Cardiac muscle cell (in vitro differentiated cells and primary cell): ENCODE results near the gene SOX5. TPM values are rescaled to one million over a fixed set of nuclear protein-coding genes. Genes with fewer than 3 reads are reported as not detected.

Experiments
- DNase-seq, 2 donors: peaks; one replicate each; pipeline versions ENCODE4 v3.0.0 to v3.0.0-alpha.2; 2010 to 2017; ENCODE audit warnings: low read depth in 1 of 2, low spot score in 1 of 2
- H3K27ac ChIP-seq: fragments of 200-600 bp; sonication (generic); 2 replicates; pipeline ENCODE4 v1.5.1; 2016
- H3K27me3 ChIP-seq: fragments of 200-600 bp; sonication (generic); 2 replicates; pipeline ENCODE4 v1.6.0; 2016; ENCODE audit warnings: control low read depth
- H3K36me3 ChIP-seq: fragments of 200-600 bp; sonication (generic); 2 replicates; pipeline ENCODE4 v1.5.1; 2016; ENCODE audit warnings: control low read depth
- H3K4me1 ChIP-seq: fragments of 200-600 bp; sonication (generic); 2 replicates; pipeline ENCODE4 v1.8.1; 2017; ENCODE audit warnings: low read depth, mild to moderate bottlenecking, mixed run types
- H3K4me3 ChIP-seq: fragments of 200-600 bp; sonication (generic); 2 replicates; pipeline ENCODE4 v1.5.1; 2016; ENCODE audit warnings: mild to moderate bottlenecking
- H3K9me3 ChIP-seq: fragments of 200-600 bp; sonication (generic); 2 replicates; pipeline ENCODE4 v1.5.1; 2017; ENCODE audit warnings: low read depth, mild to moderate bottlenecking, control low read depth
- CTCF ChIP-seq: IDR thresholded peaks from 2 replicates; pipeline ENCODE4 v1.5.1; 2012; ENCODE audit warnings: low read depth, mild to moderate bottlenecking, low read length
- polyA plus RNA-seq: library from polyadenylated mRNA; unstranded; fragments of >200 nt; fragmentation: Nextera tagmentation; extraction: Ambion mirVana; gene quantifications from 2 replicates; pipeline ENCODE4 v1.2.1, GENCODE V29; 2016
- total RNA-seq: library from RNA; depleted of rRNA; stranded (reverse); fragments of >200 nt; gene quantifications from 2 replicates; pipeline ENCODE4 v1.2.3, GENCODE V29; 2016

SOX5 gene
- total and polyA plus RNA-seq, 2 experiments from 2014 or later, result 6.8 to 11.9 TPM

- Histone ChIP-seq H3K4me3 (no peak overlapping the region), H3K4me1 (peaks cover 20% of the 10 kb centered on the region), H3K27me3 (no peaks in the 10 kb centered on the region), H3K27ac (no peak overlapping the region), H3K9me3 (no peaks in the 10 kb centered on the region), H3K36me3 (no peaks in the 10 kb centered on the region)
- TF ChIP-seq CTCF, result no peak
- DNase-seq, result no peak
These were observed 190.9 kb downstream of the SOX5 start for GRCh38 chr12:23758608-23759007.

GRCh38 chr12:23757541-23757962 is 191.9 kb downstream of the SOX5 start:
- DNase-seq, result peak in 1 of 2 donors; percentile 3

GRCh38 chr12:23756416-23756815 is 193.1 kb downstream of the SOX5 start:
- TF ChIP-seq CTCF, result no peak
- Histone ChIP-seq H3K9me3 (no peaks in the 10 kb centered on the region), H3K4me1 (peaks cover 20% of the 10 kb centered on the region), H3K27me3 (no peaks in the 10 kb centered on the region), H3K36me3 (no peaks in the 10 kb centered on the region), H3K4me3 (no peak overlapping the region), H3K27ac (no peak overlapping the region)
- no peak for DNase-seq

More at GRCh38 chr12:23757541-23757962, 191.9 kb downstream of the SOX5 start:
- H3K4me3 ChIP-seq, result no peak overlapping the region
- no peak for TF ChIP-seq CTCF
- H3K36me3 ChIP-seq, result no peaks in the 10 kb centered on the region
- H3K9me3 ChIP-seq, result no peaks in the 10 kb centered on the region
- no peaks in the 10 kb centered on the region for H3K27me3 ChIP-seq
- peaks cover 20% of the 10 kb centered on the region for H3K4me1 ChIP-seq
- peak overlapping the region; percentile 63 for H3K27ac ChIP-seq

- no peak for TF ChIP-seq CTCF
- H3K36me3 ChIP-seq, result no peaks in the 10 kb centered on the region
- H3K4me3 ChIP-seq, result no peak overlapping the region
- no peaks in the 10 kb centered on the region for H3K9me3 ChIP-seq
- no peaks in the 10 kb centered on the region for H3K27me3 ChIP-seq
- DNase-seq, result no peak
- H3K4me1 ChIP-seq, result peaks cover 20% of the 10 kb centered on the region
- H3K27ac ChIP-seq, result no peak overlapping the region
These were observed 195.7 kb downstream of the SOX5 start for GRCh38 chr12:23753628-23754365.

GRCh38 chr12:23752245-23752644 is 197.2 kb downstream of the SOX5 start:
- peaks cover 7% of the 10 kb centered on the region for H3K4me1 ChIP-seq
- H3K9me3 ChIP-seq, result no peaks in the 10 kb centered on the region
- H3K27ac ChIP-seq, result no peak overlapping the region
- DNase-seq, result no peak
- no peaks in the 10 kb centered on the region for H3K36me3 ChIP-seq
- no peak overlapping the region for H3K4me3 ChIP-seq
- no peak for TF ChIP-seq CTCF
- H3K27me3 ChIP-seq, result no peaks in the 10 kb centered on the region
